Measurements from ENCODE around the gene FER1L5.

DNA sequence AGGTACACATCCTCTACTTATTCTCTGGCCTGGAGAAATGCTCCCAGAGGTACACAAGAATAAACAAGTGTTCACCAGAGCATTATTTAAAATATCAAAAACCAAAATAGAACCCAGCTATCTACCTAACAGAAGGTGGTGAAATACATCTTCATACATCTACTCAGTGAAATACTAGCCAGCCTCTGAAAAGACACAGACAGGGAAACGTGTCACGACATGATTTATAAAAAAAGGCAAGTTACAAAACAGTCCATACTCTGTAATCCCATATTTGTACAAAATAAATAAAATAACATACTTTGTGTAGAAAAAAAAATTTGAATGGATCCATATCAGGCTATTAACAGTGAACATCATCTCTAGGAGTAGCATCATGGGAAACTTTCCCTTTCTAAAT lies 42.6 kb upstream of the FER1L5 start:
- TF ChIP-seq EZH2phosphoT487 (IDR thresholded peaks at IDR 0.05; ENCODE audit: low read length) (no peak), CTCF (IDR thresholded peaks at IDR 0.05; ENCODE audit: low read length) (no peak)
